GM18867 (cell line): ENCODE measurements around the gene CHAD.
A peak's percentile ranks its signal among the peaks of the same experiment; 100 is the strongest.

Source experiments
- ATAC-seq: cut with Tn5 transposase; IDR thresholded peaks from one replicate; pipeline ENCODE4 v1.9.1; 2021; ENCODE audit warnings: mild to moderate bottlenecking, moderate library complexity; ENCODE audit not compliant: unreplicated experiment

The CHAD gene, protein sequence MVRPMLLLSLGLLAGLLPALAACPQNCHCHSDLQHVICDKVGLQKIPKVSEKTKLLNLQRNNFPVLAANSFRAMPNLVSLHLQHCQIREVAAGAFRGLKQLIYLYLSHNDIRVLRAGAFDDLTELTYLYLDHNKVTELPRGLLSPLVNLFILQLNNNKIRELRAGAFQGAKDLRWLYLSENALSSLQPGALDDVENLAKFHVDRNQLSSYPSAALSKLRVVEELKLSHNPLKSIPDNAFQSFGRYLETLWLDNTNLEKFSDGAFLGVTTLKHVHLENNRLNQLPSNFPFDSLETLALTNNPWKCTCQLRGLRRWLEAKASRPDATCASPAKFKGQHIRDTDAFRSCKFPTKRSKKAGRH

DNA sequence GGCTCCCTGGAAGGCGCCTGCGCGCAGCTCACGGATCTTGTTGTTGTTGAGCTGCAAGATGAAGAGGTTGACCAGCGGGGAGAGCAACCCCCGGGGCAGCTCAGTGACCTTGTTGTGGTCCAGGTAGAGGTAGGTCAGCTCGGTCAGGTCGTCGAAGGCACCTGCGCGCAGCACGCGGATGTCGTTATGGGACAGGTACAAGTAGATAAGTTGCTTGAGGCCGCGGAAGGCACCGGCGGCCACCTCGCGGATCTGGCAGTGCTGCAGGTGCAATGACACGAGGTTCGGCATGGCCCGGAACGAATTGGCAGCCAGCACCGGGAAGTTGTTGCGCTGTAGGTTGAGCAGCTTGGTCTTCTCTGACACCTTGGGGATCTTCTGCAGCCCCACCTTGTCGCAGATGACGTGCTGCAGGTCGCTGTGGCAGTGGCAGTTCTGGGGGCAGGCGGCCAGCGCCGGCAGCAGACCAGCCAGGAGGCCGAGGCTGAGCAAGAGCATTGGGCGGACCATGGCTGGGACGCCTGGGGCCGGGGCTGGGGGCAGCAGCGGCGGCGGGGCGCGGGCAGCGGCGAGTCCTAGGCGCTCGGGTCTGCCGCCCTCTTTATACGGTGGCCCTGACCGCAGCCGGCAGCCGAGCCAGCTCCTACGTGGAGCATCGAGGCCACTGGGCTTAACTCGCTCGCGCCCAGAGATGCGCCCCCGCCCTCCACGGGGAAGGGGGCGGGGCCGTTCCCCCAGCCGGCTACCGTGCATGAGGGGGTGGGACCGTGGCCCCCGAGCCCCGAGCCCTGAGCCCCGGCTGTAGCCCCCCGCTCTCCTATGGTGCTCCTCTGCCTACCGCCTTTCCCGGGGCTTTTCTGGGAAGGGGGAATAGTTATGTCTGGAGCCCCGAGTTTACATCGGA, at the start of gene CHAD:
CHAD (minus strand) TSS at position 577 of the 904 bp plus-strand sequence; CDS start at position 510, 67 bp downstream.
- ATAC-seq: no peak

DNA sequence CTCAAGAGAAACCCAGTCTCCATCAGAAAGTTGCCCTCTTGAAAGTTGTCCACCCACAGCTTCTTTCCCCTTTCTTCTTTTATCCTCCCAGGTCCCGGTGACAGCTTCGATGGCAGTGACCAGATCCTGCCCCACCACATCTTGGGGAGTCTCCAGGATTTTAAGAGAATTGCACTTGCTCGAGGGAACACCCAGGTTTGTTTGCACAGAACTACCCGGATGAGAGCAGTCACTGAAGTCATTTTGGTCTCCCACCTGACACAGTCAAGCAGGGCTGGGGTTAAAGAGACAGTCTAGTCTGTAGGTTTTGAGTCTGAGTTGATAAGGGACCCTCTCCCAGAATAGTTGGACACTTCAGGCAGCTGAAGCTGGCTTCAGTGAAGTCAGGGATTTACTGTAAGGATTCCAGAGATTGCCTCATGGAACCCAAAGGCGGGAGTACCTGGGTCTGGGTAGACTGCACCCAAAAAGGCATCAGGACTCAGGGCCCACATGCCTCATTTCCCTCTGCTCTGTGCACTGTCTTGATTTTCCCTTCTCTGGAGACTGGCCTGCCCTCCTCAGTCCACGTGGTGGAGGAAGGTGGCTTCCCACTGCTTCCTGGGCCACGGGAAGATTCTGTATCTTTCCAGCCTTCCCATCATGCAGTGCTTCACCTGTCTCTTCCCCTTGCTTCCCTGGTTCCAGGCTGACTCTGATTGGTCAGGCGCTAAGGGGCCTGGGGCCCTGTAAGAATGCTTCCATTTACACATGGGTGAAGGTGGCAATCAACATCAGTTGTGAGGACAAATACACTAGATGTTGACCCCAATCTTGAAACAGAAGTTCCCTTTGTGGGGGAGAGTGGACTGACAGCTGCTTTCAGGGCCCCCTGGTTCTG, 49.1 kb upstream of the CHAD start:
- no peak for ATAC-seq

DNA sequence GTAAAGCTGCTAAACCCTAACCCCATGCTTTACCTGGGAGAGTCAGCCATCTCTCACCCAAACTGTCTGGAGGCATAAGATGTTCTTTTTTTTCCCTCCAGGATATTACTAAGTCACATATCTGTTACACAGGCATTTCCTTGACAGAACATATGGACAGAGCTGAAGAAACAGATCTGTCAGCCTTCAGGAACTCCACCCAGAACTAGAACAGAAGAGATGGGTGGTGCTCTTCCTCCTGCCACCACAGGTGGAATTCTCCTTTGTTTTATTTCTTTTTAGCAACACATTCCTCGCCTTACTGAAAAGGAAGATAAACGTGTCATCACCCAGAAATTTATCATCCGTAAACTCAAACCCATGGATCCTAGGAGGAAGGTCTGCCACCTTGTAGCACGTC, 48.3 kb upstream of the CHAD start:
- no peak for ATAC-seq

DNA sequence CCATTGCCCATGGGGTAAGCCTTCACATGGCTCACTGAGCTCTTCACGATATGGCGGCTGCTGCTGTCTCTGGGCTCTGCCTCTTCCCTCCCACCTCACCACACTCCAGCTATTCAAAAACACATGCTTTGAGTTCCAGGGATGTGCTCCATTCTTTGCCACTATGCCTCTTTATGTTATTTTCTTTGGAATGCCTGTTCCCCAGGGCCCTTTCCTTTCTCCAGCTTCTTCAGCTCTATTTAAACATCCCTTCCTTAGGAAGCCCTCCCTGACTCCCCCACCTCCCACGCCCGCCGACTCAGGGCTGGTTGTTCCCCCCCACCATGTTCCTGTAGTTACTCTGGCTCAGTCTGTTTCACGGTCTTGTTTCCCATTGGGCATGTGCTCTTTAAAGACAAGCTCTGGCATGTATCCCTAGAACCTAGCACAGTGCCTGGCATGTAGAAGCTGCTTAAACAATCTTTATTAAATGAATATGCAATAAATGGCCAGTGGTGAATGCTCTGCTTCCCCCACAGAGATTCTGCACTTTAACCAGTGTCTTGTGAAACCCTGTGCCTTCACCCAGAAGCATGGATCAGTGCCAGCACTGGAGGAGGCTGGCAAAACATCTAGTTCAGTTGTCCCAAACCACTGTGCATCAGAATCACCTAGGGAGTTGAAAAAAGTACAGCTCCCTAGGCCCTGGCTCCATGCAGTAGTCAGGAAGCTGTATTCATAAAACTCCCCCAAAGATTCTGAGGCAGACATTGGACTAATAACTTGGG, 46.4 kb upstream of the CHAD start:
- ATAC-seq: no peak

DNA sequence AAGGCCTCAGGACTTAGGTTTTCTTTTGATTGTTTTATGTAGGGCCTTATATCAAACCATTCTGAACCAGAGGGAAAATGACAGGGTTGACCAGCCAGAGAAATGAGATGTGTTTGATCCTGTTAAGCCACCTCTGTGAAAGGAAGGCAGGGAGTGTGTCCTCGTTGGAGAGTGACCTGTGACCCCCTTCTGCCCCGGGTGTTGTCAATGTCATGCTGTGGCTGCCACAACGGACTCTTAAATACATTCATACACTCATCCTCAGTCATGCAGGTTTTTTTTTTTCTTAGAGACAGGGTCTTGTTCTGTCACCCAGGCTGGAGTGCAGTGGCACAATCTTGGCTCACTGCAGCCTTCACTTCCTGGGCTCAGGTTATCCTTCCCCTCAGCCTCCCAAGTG, 45.7 kb upstream of the CHAD start:
- no peak for ATAC-seq

DNA sequence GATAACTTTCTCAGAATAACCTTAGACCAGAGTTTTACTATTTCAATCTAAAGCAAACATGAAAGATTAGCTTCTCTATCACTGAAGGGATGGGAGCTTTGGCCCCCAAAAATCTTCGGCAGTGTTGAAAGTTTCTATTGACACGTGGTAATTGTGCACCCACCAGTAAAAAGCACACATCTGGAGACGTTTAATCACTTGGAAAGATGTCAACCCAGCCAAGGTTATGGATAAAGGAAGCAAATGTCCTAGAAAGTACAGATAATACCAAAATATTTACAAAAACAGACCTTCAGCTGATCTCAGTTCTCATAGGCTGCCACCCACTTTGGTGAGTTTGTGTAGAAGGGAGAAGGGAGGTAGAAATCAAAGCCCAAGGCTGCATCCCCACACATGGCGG, 44.8 kb upstream of the CHAD start:
- no peak for ATAC-seq

DNA sequence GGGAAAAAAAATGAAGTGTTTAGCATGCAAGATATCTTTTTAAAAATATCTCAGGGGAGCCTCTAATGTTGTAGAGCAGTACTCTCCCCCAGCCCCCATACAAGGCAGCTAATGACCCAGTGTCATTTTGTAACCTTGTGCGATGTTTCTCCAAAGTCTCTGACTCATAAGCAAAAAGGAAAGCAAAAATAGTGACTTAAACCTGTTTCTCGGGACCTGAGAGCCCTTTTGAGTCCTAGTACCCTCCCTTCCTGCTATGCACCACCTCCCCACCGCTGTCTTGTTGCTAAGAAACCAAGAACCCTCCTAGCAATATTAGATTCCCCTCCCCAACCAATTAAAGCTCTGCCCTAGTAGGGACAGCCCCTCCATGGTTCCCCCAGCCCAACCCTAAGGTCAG, 42.4 kb upstream of the CHAD start:
- peak; percentile 75 for ATAC-seq

DNA sequence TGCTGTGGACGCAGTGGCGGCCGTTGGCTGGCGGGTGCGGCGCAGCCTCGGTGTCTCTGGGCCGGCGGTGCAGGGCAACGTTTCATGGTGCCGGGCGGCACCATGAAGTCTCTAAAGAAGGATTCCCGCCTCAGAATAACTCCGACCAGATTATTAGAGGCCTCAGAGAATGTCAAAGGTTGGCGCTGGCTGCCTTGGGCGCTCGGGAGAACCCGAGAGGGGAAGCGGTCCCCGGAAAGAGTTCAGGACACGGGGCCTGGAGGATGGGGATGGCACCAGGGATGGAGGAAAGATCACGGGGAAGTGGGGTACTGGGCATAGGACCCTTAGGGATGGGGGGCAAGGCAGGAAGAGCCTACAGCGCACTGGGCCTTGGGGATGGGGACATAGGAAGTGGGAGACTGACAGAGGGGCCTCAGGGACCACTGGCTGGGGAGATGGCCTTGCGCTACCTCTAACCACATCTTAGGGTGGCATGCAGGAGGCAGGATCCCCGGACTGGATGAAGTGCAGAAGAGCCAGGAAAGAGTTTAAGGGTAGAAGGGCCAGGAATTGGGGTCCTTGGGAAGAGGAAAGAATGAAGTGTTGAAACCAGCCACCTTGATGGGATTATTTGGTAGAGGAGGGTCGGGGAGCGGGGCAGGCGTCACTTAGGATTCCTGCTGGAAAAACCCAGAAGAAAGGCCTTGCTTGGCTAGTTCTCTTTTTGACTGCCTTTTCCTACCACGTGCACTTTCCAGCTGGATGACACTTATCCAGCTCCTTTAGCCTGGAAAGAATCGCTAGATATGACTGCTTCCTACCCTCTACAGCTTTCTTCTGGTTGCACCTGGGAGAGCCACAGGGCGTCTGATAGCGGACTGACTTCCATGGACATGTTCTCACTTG, 40.1 kb upstream of the CHAD start:
- no peak for ATAC-seq

DNA sequence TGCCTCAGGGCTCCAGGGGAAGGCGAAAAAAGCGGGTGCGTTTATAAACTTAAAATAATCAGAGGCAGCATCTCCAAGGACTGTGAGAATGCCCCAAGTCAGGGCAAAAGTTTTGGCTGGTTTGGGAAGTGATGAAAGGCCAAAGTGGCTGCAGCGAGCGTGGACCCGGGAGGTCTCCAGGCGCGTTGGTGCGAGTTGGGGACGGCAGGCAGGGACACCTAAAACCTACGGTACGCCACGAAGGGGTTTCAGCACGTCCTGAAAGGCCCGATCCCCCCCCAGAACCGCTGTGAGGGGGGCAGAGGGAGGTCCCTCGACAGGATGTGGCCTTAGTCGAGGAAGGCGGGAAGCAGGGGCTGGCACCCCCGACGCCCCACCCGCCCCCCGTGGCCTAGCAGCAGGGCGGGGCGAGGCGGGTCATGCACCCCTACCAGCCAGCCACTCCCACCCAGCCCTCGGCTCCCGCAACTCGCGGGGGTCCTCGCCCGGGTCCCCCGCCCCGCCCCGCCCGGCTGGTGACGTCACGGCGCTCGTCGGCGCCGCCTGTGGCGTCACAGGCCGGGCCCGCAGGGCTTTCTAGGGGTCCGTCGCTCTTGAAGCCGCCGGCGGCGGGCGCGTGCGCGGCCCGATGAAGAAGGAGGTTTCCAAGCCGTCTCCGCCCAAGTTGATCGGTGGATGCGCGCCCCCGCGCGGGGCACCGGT, 39.3 kb upstream of the CHAD start, which contains the start of gene MYCBPAP:
MYCBPAP (plus strand) TSS at position 569 of the 702 bp plus-strand sequence. CDS start 236 bp downstream, outside the sequence.
- peak; percentile 61 for ATAC-seq

DNA sequence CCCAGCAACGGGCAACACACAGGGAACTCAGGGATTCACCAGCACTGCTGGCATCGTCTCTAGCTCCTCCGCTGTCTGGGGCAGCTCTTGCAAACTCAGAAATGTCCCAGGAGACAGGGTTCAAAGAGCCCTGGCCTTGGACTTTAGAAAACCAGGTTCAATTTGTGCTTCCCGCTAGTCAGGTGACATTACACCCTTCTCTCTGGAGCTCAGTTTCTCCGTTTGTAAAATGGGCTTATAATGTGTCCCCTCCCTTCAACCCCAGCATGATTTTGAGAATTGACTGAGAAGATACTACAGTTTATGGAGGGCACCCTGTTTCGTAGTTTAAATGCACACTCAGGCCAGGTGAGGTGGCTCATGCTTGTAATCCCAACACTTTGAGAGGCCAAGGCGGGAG, 37.6 kb upstream of the CHAD start:
- ATAC-seq: no peak

DNA sequence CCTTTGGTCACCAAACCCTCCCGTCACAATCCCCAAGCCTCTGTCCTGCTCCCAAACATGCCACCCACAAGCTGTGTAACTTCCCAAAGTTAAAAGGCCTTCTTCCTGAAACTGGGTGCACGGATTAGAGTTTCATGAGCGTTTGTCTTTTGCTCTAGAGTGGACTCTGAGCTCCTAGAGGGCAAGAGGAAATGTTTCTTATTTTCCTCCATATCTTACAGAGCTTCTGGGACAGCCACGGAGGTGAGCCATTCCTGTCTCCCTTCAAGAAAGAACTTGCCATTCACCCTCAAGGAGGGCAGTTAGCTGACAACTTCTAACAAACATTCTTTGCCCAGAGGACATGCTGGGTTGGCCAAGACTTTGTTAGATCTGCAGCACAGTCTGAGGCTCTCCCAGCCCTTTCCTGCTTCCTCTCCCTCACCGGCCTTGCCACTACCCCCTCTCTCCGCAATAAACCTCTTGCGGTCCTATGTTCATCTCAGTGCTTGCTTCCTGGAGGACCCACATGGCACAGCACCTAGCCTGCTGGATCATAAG, 37.0 kb upstream of the CHAD start:
- ATAC-seq: no peak

DNA sequence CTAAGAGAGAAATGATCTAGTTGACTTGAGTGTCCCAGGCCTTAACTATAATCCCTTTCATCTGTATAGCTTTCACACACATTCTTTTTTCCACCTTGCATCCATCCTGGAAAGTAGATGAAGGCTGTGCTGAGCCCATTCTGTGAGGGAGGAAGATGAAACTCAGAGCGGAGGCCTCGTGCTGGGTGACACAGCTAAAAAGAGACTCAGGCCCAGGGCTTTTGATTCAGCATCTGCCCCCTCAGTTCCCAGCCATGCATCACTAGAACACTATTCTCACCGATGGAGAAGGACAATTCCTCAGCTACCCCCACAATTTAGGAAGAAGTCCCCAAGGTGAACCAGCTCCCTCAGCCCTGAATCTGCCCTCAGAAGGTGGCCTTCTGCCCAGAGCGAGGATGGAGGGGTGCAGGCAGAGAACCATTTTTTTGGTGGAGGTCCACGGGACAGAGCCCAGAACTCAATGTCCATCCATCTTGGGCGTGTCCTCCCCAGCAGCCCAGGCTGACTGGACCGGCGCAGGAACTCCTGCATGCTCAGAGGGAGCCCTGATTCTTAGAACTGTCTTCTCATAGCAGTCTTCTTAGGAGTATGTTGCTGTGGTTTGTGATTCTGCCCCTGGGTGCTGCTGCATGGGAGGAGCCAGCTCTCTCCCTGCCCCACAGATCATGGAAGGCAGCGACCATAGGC, 33.8 kb upstream of the CHAD start:
- ATAC-seq: no peak

DNA sequence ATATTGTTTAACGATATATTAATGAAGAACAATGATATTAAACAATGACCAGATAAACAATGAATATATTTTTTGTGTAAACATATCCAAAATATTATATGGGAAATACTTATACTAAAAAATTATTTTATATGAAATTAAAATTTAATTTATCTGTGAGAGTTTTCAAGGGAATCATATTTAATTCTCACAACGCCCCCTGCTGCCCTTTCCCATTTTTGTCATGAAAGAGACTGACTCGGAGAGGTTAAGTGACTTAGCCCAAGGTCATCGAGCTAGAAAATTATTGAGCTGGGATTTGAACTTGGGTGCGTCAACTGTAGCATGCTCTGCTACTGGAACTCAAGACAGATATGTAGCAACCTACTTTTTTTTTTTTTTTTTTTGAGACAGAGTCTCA, 32.4 kb upstream of the CHAD start:
- no peak for ATAC-seq

DNA sequence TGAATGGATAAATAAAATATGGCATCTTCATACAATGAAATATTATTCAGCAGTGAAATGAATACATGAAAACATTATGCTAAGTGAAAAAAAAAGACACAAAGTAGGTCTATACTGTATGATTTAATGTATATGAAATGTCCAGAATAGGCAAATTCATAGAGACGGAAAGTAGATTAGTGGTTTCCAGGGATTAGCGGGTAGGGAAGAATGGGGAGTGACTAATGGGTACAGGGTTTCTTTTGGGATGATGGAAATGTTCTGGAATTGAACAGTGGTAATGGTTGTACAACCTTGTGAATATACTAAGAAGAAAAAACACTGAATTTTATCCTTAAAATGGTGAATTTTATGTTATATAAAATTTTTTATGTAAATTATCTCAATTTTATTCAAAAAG, 31.0 kb upstream of the CHAD start:
- ATAC-seq: no peak

DNA sequence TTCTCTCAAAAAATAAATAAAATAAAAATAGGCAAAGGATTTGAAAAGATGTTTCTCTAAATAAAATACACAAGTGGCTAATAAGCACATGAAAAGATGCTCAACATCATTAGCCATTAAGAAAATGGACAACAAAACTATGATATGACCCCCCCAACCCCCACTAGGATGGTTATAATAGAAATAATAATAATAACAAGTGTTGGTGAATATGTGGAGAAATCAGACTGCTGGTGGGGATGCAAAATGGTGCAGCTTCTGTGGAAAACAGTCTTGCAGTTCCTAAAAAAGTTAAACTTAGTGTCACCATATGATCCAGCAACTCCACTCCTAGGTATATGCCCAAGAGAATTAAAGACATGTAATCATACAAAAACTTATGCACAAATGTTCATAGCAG, 30.6 kb upstream of the CHAD start:
- no peak for ATAC-seq

DNA sequence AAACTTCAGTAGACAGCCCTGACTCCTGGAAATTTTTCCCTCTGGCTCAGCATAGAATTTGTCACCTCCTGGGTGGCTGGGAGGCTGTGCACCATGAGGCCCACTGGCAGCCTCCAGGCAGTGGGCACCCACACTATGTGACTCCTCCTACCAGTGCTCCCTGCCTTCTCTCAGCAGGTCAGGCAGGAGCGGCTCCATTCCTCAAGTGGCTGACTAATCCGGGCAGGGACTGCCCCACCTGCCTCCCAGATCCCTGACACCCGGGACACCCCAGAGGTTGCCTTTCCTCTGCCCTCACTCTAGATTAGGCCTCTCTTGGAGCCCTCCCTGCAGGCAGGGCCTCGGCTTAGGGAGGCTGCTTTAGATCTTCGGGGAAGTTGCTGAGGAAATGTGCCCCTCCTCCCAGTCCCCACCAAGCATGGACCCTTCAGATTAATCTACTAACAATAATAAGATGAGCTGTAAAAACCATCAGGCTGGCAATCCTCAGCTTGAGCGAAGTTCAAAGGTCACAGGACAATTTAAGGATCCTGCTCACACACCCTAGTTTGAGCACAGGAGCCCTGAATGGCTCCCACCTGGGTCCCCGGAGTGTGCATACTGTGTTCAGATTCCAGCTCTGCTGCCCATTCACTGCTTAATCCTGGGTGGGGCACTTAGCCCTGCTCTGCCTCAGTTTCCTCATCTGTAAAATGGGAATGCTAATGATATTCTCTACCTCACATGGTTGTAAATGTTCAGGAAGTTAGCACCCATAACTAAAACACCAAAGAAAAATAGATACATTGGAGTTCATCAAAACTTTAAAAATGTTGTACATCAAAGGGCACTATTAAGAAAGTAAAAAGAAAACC, 29.6 kb upstream of the CHAD start:
- ATAC-seq: no peak

DNA sequence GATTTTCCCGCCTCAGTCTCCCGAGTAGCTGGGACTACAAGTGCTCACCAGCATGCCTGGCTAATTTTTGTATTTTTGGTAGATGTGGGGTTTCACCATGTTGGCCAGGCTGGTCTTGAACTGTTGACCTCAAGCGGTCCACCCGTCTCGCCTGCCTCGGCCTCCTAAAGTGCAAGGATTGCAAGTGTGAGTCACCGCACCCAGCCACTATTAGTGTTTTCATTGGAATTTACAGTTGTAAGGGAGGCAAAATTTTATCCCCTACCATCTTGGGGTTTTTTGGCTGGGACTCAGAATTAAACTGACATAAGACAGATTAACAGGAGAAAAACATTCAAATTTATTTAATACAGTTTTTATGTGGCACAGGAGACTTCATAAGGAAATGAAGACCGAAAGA, 27.2 kb upstream of the CHAD start:
- ATAC-seq: no peak
